Limb (tissue), 2 donors: Measurements from ENCODE around the gene RAD23B.
A peak's percentile ranks its signal among the peaks of the same experiment; 100 is the strongest.

Experiments used
- DNase-seq, 2 donors: peaks; one replicate each; pipeline ENCODE4 v3.0.0-alpha.2; 2016; ENCODE audit errors: extremely low spot score in 2 of 2

Gene RAD23B

DNA sequence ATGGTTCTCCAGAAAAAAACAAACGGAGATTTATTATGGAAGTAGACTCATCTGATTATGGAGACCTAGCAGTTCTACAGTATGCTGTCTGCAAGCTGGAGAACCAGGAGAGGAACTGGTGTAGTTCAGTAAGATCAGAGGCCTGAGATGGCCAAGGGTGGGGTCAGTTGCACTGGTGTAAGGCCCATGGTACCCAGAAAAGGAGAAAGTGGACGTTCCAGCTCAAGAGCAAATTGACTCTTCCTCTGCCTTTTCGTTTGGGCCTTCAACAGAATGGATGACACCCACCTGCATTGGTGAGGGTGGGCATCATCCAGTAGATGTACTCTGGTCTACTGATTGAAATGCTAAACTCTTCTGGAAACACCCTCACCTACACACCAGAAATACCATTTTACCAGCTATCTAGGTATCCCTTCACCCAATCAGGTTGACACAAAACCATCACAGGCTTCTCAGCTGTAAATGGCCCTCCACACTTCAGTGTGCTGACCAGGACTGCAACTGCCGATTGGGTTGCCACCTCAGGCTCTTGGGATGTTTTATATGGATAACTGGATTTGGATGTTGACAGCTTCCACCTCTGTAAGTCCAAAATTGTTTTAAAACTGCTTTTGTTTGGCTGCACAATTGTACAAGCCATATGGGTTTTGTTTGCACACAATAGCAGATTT is 51.2 kb downstream of the RAD23B start:
- no peak for DNase-seq

DNA sequence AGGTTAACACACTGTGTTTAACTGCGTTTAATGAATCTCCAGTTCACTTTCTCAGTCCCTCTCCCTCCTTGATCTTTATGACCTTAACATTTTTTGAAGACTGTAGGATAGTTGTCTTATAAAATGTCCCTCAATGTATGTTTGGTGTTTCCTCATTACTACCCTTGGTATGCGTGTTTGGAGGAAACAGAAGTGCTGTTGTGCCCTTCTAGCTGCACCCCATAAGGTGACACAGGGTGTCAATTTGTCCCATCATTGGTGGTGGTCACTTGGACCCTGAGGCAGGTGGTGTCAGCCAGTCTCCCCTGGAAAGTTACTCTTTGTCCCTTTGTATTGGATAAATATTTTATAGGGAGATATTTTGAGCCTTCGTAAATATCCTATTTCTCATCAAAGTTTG is 52.3 kb downstream of the RAD23B start:
- no peak for DNase-seq

DNA sequence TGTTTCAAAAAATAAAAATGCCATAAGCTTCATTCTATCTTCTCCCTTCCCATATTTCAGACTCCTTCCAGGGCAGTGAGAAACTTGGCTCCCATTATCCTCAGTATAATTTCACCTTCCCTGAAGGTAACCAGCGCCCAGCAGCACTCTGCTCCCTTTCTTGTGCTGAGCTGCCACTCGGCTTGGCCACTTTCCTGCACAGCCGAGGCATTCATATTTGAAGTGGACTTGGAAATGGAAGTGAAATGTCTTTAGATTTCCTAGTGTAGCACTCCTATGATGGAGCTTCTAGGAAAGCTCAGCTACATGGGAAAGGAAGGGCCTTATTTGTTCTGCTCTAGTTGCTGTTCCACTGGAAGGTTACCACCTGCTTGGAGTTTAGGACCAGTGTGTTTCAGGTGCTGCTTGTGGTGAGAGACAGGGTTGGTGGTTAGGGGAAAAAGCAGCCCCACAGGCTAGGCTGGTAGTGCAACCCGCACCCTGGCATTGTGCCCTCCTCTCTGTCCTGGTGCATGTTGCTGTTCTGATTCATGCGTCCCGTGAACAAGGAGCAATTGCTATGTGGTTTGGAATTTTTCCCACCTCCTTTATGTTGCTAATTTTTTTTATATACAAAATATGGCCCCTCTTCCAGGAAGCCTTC is 53.8 kb downstream of the RAD23B start:
- DNase-seq = no peak

DNA sequence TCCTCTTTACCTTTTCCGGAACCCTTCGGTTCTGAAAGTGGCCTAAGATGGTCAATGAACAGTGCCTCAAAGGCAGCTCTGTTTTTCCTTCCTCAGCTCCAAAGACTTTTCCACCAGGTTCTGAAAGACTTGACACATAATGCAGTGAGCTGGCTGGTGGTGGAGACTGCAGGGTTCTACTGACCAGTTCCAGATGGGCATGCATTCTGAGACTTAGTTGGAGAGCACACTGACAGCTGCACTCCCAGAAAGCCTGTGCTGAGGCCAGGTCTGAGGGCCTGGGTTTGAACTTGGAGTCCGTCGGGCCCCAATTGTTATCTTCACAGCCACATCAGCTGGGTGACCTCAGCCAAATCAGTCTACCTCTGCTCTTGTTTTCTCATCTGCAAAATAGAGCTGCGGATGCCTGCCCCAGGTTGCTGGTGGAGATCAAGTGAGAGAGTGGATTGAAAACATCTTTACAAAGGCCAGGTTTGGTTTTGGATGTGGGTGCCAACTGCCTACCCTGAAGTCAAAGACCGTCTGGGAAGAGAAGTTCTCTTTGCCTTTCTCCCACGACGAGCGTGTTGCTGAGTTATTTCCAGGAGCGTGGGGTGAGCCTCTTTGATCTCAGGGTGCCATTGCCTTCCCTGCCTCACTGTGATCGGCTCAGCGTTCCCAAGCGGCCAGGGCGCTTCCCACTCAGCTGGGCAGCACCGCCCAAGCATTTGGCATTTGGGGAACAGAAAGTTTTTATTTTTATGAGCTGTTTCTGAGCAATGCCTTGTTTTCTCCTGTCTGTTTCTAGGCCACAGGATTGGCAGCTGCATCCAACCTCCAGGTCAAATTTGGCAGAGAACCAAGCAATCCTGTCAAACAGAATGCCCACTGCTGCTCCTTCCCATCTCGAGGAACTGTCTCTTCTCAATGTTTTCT is 54.9 kb downstream of the RAD23B start:
- no peak for DNase-seq

DNA sequence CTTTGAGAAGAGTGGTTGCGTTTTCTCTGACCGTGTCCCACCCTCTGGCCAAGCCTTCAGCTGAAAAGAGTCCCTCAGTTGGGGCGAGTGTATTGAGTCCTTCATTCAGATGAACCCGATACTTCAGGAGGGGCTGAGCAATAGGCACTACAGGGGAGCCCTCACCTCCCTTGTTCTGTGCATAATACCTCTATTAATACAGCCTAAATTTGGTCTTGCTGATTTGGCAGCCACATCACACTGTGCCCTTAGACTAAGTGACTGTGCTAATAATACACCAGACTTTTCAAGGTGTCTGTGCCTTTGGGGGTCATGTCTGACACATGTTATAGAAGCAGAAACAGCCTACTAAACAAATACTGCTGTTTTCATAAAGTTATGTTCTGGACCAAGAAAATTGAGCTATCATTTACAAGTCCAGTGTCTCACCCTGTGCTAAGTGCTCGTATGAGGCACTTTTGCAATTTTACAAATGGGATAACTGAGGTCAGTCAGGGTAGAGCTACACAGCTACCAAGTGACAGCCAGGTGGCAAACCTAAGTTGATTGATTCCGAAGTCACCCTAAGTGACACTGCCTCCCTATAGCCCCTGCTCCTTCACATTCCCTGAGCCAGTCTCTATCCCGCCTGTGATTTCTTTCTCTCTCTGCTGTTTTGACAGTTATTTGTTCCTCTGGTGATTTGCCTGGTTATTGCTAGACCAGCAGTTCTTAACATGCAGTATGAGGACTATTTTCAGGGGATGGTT is 56.0 kb downstream of the RAD23B start:
- DNase-seq = no peak

DNA sequence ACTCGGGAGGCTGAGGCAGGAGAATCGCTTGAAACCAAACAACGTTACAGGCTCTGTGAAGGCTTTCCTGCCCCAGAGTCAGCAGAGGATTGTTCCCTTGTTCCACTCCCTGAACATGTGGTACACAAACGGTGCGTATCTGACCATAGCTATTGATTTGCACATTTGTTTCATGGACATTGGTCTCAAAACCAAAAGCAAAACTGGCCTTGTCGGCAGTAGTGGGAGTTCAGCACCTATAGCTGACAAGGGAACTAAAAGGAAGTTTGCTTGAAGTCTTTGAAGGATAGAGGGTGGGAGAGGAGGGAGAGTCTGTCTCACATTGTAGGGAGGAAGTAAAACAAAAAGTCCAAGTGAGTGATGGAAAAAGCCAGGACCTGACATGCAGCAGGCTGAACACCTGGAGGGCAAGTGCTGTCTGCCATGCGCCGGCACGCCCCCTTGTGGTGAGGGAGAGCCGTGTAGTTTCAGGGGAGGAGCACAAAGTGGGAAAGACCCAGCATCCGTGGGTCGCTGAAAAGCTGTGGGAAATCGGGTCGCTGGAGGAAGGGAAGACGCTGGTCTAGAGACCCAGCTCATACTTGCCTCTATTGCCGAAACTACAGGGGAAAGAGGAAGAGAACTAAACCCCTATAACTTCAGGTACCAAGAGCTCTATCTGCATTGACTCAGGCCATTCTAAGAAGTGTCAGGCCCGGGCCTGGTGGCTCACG is 58.0 kb downstream of the RAD23B start:
- DNase-seq = peak in 1 of 2 donors; percentile 74

DNA sequence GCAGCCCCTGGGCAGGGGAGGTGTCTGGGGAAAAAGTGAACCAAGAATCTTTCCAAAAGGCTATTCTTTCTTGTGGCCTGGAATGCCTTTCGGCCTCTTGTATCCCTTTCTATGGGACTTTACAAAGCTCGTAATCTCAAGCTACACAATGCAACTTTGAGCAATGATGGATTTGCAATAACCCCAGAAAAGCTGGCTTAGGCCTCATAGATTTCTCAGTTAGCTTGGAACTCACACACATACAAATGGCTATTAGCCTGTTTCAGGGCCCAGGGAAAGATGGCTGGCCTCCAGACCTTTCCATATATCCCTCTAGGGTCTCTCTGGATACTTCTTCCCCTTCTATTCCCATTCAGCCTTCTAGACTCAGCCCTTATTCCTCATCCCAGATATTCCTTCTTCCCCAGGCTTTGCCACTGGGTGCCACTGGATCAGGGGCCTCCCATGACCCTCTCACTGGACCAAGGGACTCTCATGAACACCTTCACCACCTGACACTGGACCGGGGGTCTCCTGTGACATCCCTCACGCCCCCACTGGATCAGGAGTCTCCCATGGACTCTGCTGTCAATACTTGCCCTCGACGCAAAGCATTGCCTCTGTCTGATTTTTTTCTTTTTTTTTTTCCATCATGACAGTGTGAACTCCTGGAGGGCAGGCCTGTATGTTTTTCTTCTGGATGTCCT is 59.5 kb downstream of the RAD23B start:
- no peak for DNase-seq

DNA sequence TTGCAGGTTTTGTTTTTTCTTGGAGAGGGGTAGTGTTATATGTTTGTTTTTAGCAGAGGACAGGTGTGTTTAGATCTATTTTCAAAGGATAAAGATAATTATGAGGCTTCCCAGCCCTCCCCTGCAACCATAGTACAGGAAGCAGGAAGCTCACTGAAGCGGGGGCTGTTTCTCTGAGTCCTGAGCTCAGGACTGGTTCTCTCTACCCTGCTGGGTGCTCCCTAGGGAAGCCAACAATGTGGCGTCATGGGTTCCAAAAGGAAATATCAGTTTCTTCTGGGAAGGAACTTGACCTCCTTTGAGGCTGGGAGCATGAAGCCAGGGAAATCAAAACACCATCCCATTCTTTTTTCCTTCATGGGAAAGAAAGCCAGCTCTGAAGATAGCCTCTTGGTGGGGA is 62.2 kb downstream of the RAD23B start:
- DNase-seq = no peak

DNA sequence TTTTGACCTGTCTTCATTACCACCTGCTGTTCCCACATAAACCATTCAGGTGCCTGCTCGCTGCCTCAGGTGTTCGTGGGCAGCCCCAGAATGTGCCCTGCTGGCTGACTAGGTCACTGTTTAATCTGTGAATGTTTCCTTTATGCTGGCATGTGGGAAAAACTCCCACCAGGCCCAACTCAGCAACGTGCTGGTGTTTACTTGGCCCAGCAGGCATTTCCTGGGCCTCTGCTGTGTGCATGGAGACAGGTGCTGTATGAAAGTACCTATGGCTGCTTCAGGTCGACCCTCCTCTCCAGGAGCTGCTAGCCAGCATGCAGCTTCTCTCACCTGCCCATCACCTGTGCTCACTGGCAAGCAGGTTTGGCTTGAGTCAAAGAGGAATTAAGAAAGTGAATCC is 65.8 kb downstream of the RAD23B start:
- no peak for DNase-seq

DNA sequence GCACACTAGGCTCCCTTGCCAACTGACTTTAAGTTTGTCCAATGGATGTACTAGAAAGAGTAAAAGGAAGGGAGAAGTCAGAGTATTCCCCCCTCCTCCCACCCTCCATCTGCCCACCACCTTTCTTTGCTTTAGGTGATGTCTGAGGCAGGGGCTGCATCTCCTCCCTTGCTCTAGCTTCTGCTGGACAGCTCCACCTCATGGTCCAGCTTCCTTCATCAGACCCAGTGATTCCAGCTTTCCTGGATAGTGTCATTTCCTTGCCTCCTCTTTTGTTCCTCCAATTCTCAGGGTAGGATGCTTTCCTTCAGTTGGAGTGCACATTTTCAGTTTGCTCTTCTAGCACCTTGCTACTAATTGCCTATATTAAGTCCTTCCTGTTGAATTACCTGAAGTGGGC is 67.4 kb downstream of the RAD23B start:
- DNase-seq = no peak

DNA sequence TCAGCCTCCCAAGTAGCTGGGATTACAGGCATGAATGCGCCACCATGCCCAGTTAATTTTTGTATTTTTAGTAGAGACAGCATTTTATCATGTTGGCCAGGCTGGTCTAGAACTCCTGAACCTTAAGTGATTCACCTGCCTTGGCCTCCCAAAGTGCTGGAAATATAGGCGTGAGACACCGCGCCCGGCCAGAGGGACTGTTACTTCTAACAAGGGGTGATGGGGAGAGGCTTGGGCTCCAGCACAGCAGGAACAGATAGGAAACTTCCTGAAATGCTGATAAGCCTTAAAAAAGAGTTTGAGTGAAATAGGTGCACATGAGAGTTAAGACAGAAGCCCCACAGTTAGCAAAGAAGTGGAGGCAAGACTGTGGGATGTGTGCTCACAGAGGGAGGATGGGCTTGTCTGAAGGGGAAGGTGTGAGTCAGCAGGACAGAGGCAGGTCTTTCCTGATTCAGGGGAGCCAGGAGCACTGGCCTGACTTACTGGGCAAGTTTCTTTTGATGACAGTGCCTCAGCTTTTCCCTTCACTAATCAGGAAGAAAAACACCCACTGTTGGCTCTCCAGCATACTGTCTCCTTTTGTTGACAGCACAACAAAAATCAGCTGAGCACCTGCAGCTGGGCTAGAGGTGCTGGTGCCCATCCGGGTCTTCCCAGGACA is 68.4 kb downstream of the RAD23B start:
- no peak for DNase-seq

DNA sequence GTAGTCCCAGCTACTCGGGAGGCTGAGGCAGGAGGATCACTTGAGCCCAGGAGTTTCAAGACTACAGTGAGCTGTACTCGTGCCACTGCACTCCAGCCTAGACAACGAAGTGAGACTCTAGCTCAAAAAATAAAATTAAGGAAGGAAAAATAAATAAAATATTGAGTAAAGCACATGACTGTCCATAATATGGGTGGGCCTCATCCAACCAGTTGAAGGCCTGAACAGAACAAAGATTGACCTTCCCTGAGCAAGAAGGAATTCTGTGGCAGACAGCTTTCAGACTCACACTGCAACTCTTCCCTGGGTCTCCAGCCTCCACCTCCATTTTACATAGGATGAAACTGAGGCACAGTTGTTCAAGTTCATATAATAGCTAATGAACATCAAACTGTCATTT is 72.3 kb downstream of the RAD23B start:
- no peak for DNase-seq

DNA sequence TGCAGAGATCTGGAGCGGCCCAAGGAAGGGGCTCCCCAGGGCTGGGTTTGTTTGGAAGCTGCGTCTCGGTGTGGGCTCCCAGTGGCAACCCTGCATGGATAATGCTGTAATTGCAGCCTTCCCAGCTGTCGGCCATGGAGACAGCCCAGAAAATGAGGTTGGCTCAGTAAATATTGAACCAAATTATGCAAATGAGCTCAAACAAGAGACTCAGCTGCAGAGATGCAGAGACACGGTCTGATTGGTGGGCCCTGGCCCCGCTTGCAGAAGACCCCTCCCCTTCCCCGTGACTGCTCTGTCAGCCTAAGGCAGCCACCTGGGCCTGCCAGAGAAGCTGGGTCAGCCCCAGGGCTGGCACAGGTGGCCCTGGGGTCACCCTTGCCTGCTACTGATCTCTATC is 75.9 kb downstream of the RAD23B start:
- DNase-seq = no peak

DNA sequence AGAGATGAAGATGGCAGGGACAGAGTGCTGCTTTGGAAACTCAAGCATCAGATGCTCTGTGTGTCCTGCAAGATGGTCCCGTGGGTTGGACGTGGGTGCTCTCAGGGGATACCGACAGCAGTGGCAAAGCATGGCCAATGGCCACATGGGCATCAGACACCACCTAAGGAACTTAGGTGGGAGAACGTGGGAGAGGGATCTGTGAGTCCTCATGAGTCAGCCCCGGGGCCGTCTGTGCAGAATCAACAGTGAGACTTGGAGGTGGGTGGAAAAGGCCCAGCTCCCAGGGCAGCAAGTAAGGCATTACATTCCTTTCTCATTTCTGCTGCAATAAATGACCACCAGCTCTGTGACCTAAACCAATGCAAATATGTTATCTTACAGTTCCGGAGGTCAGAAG is 77.0 kb downstream of the RAD23B start:
- DNase-seq = no peak

DNA sequence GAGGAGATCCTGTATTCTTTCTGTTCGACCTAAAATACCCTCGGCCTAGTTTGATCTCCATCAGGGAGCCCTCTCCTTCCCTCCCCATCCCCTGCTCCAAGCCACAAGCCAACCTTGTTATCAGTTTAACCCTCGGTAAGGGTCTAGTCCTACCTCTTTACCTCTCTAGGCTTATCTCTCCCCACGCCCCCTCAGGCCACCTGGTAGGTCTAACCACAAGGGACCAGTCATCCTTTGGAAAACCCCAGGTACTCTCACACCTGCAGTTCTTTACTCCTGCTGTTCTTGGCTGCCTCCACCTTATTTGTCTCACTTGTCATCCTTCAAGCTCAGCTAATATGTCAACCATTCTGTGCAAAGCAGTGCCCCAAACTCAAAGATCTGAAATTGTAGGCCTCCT is 78.7 kb downstream of the RAD23B start:
- DNase-seq = no peak

DNA sequence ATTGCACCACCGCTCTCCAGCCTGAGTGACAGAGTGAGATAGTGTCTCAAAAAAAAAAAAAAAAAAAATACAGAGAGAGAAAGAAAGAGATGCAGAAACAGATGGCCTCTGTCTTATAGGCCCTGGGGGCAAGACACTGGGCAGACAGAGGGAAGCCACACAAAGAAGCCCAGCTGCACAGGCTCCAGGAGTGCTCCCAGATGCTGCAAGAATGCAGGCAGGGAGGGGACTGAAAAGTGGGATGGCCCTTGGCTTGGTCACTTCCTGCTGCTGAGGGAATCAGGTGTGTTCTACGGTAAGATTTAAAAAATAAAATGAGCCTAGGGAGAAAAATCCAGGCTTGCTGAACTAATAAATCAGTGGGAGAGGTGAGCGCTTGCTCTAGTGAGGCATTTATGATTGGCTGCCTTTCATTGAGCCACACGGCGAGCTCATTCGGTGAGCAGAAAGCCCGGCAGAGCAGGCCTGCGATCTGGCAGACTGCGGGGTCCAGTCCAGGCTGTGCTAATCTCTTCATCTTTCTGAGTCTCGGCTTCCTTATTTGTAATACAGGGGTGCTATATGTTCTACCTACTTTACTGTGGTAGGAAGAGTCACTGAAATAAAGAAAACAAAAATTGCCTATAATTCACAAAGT is 80.6 kb downstream of the RAD23B start:
- peak in 1 of 2 donors; percentile 45 for DNase-seq

DNA sequence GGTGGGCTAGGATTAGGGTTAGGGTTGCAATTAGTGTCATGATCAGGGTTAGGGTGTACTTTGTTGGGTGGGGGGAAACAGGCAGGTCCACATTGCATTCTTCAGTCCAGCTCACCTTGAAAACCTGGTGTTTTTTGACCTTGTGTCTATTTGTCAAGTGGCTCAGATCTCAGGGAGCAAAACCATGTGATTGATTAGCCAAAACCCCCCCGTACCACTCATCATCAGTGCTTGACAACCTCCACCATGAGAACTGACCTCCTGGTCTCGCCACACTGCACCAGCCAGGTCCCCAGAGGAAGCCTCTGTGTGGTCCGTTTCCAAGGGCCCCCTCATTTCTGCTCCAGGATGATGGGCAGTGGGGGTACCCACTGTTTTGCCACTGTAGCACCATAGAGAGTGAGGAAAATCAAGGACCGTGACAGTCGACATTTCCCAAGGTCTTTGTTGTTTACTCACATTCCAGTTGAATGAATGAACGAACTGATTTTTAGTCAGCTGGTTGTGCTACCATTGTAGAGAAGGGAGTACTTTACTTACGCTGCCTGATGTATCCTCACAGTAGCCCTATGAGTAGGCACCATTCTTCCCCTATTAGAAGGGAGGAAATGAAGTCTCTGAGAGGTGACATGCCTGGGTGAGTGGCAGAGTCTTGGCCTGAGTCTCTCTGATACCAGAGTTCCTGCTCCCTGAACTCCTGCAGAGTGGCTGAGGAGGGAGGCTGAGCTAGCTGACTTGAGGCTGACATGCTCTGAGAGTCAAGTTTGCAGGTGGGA is 84.8 kb downstream of the RAD23B start:
- DNase-seq = no peak

DNA sequence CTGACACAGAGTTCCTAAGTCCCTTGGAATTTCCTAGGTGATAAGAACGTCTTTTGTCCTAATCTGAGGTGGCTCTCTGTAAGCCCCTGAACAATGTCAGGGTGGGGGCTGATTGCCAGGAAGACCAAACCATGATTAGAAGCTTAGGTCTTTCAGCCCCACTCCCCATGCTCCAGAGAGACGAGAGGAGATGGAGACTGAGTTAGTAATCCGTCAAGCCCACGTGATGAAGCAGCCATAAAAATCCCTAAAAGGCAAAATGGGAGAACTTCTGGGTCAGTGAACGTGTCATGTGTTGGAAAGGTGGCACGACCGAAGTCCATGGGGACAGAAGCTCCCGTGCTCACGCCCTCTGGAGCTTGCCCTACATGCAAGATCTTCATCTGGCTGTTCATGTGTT is 85.6 kb downstream of the RAD23B start:
- no peak for DNase-seq

DNA sequence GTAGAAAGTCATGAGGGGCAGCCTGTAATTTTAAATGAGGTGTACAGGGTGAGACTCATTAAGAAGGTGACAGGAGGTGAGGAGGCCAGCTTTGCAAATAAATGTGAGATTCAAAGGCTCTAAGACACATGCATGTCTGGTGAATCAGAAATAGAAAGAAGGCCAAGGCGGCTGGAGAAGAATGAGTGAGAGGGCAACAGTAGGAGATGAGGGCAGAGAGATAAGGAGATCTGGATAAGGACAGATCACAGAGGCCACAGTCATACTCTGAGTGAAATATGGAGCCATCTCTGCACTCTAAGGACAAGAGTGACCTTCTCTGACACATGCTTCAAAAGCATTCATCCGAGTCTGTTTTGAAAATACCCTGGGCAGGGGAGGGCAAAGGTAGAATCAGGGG is 90.7 kb downstream of the RAD23B start:
- DNase-seq = no peak
